LNCaP clone FGC (cell line): Measurements from ENCODE around the gene AATF.

Experiments
- DNase-seq: peaks from one replicate; pipeline ENCODE4 v3.0.0-alpha.2; 2011; ENCODE audit warnings: low read depth
- H3K4me3 ChIP-seq: 2 replicates; pipeline ENCODE4 v1.5.1; 2011; ENCODE audit warnings: mild to moderate bottlenecking, low read depth, low read length, control low read depth
- TF ChIP-seq, protein P1 (sequence below): IDR thresholded peaks from 2 replicates; pipeline ENCODE4 v1.5.1; 2012; ENCODE audit warnings: mild to moderate bottlenecking; ENCODE audit not compliant: control insufficient read depth, insufficient read depth; ENCODE audit errors: extremely low read depth

The AATF gene

GRCh38 chr17:37056622-37057021 lies 107.9 kb downstream of the AATF start:
- no peak for DNase-seq
- no peak overlapping the region for H3K4me3 ChIP-seq
- TF ChIP-seq, protein P1, sequence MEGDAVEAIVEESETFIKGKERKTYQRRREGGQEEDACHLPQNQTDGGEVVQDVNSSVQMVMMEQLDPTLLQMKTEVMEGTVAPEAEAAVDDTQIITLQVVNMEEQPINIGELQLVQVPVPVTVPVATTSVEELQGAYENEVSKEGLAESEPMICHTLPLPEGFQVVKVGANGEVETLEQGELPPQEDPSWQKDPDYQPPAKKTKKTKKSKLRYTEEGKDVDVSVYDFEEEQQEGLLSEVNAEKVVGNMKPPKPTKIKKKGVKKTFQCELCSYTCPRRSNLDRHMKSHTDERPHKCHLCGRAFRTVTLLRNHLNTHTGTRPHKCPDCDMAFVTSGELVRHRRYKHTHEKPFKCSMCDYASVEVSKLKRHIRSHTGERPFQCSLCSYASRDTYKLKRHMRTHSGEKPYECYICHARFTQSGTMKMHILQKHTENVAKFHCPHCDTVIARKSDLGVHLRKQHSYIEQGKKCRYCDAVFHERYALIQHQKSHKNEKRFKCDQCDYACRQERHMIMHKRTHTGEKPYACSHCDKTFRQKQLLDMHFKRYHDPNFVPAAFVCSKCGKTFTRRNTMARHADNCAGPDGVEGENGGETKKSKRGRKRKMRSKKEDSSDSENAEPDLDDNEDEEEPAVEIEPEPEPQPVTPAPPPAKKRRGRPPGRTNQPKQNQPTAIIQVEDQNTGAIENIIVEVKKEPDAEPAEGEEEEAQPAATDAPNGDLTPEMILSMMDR = no peak

GRCh38 chr17:37059493-37059892 lies 110.7 kb downstream of the AATF start:
- TF ChIP-seq, protein P1 = no peak
- no peak for DNase-seq
- H3K4me3 ChIP-seq = no peak overlapping the region

GRCh38 chr17:37060094-37060493 lies 111.3 kb downstream of the AATF start:
- no peak for DNase-seq
- TF ChIP-seq, protein P1 = no peak
- H3K4me3 ChIP-seq = no peak overlapping the region

- no peak overlapping the region for H3K4me3 ChIP-seq
- DNase-seq = no peak
- TF ChIP-seq, protein P1 = no peak
Observed at GRCh38 chr17:37060928-37061327, 112.2 kb downstream of the AATF start.

GRCh38 chr17:37062021-37062420 lies 113.3 kb downstream of the AATF start:
- TF ChIP-seq, protein P1 = no peak
- DNase-seq = no peak
- H3K4me3 ChIP-seq = no peak overlapping the region

DNA sequence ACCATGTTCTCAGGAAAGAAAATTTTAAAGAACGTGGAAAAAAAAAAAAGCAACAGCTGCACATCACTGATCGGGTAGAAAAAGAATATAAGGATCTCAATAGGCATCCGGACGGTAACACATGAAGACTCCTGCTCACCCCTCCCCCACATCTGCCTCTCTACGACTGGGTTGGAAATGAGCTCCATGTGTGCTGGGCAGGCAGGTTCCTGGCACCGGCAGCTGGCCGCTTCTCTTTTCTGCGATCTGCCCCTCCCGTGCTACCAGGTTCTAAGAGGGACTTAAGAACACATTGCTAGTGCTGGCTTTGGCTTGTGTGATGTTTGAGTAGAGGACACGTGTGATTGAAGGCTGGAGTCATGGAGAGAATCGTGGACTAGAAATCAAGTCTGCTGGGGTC lies 115.5 kb downstream of the AATF start:
- TF ChIP-seq, protein P1 = no peak
- H3K4me3 ChIP-seq = no peak overlapping the region
- no peak for DNase-seq

DNA sequence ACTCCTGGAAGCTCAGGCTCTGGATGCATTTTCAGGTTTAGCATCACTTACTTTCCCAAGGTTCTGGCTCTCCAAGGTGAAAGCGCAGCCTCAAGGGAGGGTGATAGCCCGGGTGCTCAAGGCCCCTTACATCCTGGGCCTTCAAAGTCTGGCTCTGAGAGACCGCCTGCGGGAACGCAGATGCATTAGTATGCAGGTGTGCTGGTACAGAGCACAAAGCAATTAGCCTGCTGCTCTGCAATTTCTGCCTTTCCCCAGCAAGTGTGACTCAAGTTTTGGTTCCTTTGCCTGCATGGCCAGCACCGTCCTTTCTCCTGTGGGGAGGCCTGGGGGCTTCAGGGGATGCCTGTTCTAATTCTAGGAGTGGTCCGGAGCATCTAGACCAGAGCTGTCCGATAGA lies 116.2 kb downstream of the AATF start:
- H3K4me3 ChIP-seq = no peak overlapping the region
- DNase-seq = no peak
- TF ChIP-seq, protein P1 = no peak
